ENCODE results near the gene USF1. TPM values are rescaled to one million over a fixed set of nuclear protein-coding genes. Genes with fewer than 3 reads are reported as not detected.

USF1 gene
- total and polyA plus RNA-seq, 9 of the 15 experiments (the other 6 are each of a cell fraction or from before 2014, with no cell fraction given), result 7.4 to 60.2 (median 54.2) TPM

DNA sequence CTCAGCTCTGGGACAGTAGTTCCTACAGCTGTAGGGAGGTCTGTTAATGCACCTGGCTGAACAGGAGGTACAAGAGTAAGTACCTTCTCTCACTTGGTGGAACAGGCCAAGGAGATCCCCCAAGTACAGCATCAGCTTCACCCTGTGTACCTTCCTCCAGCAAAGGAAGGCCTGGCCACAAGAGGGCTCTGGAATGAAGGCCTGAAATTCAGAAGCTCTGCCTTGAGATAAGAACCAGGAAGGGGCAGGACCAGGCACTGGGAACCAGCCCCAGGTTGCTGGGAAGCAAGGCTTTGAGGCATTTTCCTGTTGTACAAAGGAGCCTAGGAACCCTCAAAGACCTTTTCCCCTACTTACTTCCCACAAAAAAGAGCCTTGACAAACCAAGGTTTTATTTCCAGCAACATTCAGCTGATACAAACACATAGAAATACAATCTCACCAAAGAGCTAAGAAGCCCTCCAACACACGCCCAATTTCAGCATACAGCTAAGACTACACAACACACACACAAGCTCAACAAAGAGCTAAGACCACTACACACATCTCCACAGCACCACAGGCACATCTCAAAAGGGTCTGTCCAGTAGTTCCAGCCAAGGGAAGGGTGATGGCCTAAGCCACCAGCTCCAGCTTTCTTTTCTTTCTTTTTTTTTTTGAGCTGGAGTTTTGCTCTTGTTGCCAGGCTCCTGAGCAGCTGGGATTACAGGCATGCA is 48.3 kb downstream of the USF1 start:
- intact Hi-C loops (cut with micrococcal nuclease) (loop anchor here (1.0 to 2.0 kb wide), 4 partner anchors 23 to 141 kb away; partner anchors contain the start of gene USF1), in situ Hi-C loops (cut with MboI) (loop anchor here (10.0 kb wide), 1 partner anchor 97 kb away; the partner anchor contains the start of gene KLHDC9)
- CTCF ChIA-PET (ENCODE audit: low intra/inter-chr PET ratio), result interaction anchor here (0.6 to 2.0 kb wide), 3 partner anchors 100 to 1374 kb away, joined by 3 to 9 read pairs (median 8); partner anchors contain the start of gene KLHDC9
- Histone ChIP-seq H4K20me1 (replicated peaks; ENCODE audit: control insufficient read depth, insufficient read depth, low read length) (no peaks in the 10 kb centered on the region), H3K9ac (ENCODE audit: insufficient read depth in 1 of 2, low read depth in 2 of 2, low read length in 2 of 2) (peak overlapping the region; percentile 24 to 38; a peak in 2 of 4 replicates), H3K4me1 (replicated peaks in 1 of 2; ENCODE audit: control insufficient read depth in 2 of 2, insufficient read depth in 2 of 2, low read length in 2 of 2) (peaks cover 7 to 20% of the 10 kb centered on the region in 2 experiments; a peak in 3 of 5 replicates), H3K4me2 (ENCODE audit: insufficient read depth, low read length) (no peak overlapping the region), H3K36me3 (ENCODE audit: control insufficient read depth, insufficient read depth, low read length) (peaks cover 56% of the 10 kb centered on the region), H3K27me3 (ENCODE audit: control insufficient read depth in 2 of 2, insufficient read depth in 2 of 2, low read length in 2 of 2) (no peaks in the 10 kb centered on the region), H3K4me3 (no peak overlapping the region), H3K9me3 (replicated peaks; ENCODE audit: control insufficient read depth, insufficient read depth, low read depth, low read length) (no peaks in the 10 kb centered on the region), H3K9me1 (ENCODE audit: control insufficient read depth, insufficient read depth, low read length) (no peaks in the 10 kb centered on the region), H3K79me2 (ENCODE audit: control insufficient read depth, insufficient read depth, low read length) (no peaks in the 10 kb centered on the region), H2AFZ (ENCODE audit: low read depth, low read length) (no peak overlapping the region), H3K27ac (ENCODE audit: extremely low read depth, low read depth, low read length) (peak overlapping the region; percentile 52)
- WGBS (ENCODE audit: insufficient coverage, low coverage, missing lambda C conversion rate), result 67% methylated on average over 1 of the region's 1 CpG
- BruUV-seq (replicated peaks), result no TSS peak
- DNase-seq (ENCODE audit: extremely low read depth in 1 of 4, low spot score in 3 of 4) (peak; percentile 67 to 85 (median 76)), ATAC-seq (peak; percentile 93), FAIRE-seq (peak; percentile 96)
- POLR2A ChIA-PET, result interaction anchor here (0.5 to 3.0 kb wide), 14 partner anchors 8 to 1948 kb away, joined by 3 to 13 read pairs (median 4); partner anchors contain the start of genes DEDD, F11R, PPOX and USF1
- TF ChIP-seq, protein P1, sequence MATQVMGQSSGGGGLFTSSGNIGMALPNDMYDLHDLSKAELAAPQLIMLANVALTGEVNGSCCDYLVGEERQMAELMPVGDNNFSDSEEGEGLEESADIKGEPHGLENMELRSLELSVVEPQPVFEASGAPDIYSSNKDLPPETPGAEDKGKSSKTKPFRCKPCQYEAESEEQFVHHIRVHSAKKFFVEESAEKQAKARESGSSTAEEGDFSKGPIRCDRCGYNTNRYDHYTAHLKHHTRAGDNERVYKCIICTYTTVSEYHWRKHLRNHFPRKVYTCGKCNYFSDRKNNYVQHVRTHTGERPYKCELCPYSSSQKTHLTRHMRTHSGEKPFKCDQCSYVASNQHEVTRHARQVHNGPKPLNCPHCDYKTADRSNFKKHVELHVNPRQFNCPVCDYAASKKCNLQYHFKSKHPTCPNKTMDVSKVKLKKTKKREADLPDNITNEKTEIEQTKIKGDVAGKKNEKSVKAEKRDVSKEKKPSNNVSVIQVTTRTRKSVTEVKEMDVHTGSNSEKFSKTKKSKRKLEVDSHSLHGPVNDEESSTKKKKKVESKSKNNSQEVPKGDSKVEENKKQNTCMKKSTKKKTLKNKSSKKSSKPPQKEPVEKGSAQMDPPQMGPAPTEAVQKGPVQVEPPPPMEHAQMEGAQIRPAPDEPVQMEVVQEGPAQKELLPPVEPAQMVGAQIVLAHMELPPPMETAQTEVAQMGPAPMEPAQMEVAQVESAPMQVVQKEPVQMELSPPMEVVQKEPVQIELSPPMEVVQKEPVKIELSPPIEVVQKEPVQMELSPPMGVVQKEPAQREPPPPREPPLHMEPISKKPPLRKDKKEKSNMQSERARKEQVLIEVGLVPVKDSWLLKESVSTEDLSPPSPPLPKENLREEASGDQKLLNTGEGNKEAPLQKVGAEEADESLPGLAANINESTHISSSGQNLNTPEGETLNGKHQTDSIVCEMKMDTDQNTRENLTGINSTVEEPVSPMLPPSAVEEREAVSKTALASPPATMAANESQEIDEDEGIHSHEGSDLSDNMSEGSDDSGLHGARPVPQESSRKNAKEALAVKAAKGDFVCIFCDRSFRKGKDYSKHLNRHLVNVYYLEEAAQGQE (IDR thresholded peaks at IDR 0.05; ENCODE audit: borderline replicate concordance), result peak; percentile 82
- TF ChIP-seq, protein P1 (CRISPR knock-in tag; IDR thresholded peaks at IDR 0.05; ENCODE audit: low read depth), result no peak
- TF ChIP-seq SRF (CRISPR knock-in tag; IDR thresholded peaks at IDR 0.05), result no peak
- no peak for TF ChIP-seq NEUROD1 (IDR thresholded peaks at IDR 0.05; ENCODE audit: borderline replicate concordance, low read depth, low read length, partially characterized antibody)
- peak; percentile 52; the same call in 1 of the 2 replicates for TF ChIP-seq TEAD4 (IDR thresholded peaks at IDR 0.05; ENCODE audit: low read length)
- TF ChIP-seq TEAD4 (CRISPR knock-in tag; IDR thresholded peaks at IDR 0.05; ENCODE audit: borderline replicate concordance), result no peak
- TF ChIP-seq U2AF1 (optimal IDR thresholded peaks at IDR 0.05; ENCODE audit: low read depth, low read length), result no peak
- no peak for TF ChIP-seq HNRNPK (IDR thresholded peaks at IDR 0.05; ENCODE audit: low read depth, low read length, poor library complexity, severe bottlenecking)
- peak; percentile 61 for TF ChIP-seq RBM39 (optimal IDR thresholded peaks at IDR 0.05; ENCODE audit: low read depth, low read length)
- no peak for TF ChIP-seq ZNF354B (CRISPR knock-in tag; IDR thresholded peaks at IDR 0.05)
- TF ChIP-seq HDGF (IDR thresholded peaks at IDR 0.05), result peak; percentile 95
- TF ChIP-seq ZFX (CRISPR knock-in tag; IDR thresholded peaks at IDR 0.05), result no peak
